Measurements from ENCODE around the gene GAS2L2. TPM values are rescaled to one million over a fixed set of nuclear protein-coding genes. Genes with fewer than 3 reads are reported as not detected.

GAS2L2 gene
- total RNA-seq, 1 donor from 2014 or later: 0.22 TPM

DNA sequence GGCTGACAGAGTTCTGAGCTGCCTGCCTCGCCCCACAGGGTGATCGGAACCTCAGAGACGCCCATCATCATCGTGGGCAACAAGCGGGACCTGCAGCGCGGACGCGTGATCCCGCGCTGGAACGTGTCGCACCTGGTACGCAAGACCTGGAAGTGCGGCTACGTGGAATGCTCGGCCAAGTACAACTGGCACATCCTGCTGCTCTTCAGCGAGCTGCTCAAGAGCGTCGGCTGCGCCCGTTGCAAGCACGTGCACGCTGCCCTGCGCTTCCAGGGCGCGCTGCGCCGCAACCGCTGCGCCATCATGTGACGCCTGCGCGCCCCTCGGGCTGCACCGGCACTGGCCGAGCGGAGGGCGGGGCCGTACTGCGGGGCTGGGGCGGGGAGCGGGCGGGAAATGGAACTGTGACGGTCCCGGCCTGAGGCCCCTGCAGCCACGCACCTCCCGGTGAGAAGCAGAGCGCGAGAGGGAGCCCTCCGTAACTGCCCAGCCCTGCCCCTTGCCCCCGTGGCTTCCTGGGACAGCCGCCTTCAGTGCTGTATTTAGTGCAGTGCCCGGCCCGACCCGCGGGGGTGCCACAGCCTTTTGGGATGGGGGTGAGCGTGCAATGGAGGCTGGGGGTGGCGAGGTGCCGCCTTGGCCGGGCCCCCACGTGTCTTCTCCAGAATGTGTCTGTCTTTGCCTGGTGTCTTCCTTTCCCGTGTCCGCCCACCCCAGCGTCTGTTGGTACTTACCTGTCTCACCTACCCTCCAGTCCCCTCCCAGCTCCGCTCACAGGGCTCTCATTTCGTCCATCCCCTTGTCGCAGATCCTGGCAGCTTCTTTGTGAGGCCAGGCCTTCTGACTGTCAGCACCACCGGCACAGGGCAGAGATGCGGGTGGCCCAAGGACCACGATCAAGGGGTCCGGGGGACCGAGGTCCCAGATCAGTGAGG is 11.8 kb downstream of the GAS2L2 start:
- no peaks in the 10 kb centered on the region for H3K4me1 Mint-ChIP-seq (ENCODE audit: unreplicated experiment)
- H3K4me3 Mint-ChIP-seq: peak overlapping the region; percentile 64
- no peak for DNase-seq (ENCODE audit: extremely low spot score, unreplicated experiment)
- TF ChIP-seq, protein P1, sequence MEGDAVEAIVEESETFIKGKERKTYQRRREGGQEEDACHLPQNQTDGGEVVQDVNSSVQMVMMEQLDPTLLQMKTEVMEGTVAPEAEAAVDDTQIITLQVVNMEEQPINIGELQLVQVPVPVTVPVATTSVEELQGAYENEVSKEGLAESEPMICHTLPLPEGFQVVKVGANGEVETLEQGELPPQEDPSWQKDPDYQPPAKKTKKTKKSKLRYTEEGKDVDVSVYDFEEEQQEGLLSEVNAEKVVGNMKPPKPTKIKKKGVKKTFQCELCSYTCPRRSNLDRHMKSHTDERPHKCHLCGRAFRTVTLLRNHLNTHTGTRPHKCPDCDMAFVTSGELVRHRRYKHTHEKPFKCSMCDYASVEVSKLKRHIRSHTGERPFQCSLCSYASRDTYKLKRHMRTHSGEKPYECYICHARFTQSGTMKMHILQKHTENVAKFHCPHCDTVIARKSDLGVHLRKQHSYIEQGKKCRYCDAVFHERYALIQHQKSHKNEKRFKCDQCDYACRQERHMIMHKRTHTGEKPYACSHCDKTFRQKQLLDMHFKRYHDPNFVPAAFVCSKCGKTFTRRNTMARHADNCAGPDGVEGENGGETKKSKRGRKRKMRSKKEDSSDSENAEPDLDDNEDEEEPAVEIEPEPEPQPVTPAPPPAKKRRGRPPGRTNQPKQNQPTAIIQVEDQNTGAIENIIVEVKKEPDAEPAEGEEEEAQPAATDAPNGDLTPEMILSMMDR (conservative IDR thresholded peaks at IDR 0.05): peak; percentile 29
- H3K27ac Mint-ChIP-seq: no peak overlapping the region
- H3K27me3 Mint-ChIP-seq: peaks cover 40% of the 10 kb centered on the region
- H3K9me3 Mint-ChIP-seq: no peaks in the 10 kb centered on the region
- H3K36me3 Mint-ChIP-seq: peaks cover 7% of the 10 kb centered on the region

DNA sequence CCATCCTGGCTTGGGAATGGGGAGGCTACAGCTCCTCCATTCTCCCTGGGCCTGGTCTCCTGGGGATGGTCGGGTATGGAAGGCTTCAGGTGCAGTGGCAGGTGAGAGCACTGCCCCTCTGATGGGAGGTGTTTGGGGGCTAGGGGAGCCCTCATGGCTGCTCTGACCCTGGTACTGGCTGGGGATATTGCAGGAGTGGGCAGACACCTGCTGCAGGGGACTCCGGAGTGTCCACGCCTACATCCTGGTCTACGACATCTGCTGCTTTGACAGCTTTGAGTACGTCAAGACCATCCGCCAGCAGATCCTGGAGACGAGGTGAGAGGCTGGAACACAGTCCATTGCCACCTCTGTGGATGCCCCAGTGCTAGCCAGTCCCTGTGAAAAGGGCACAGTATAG is 12.8 kb downstream of the GAS2L2 start:
- DNase-seq (ENCODE audit: extremely low spot score, unreplicated experiment): no peak
- peaks cover 40% of the 10 kb centered on the region for H3K27me3 Mint-ChIP-seq
- H3K36me3 Mint-ChIP-seq: peaks cover 7% of the 10 kb centered on the region
- H3K27ac Mint-ChIP-seq: no peak overlapping the region
- no peak overlapping the region for H3K4me3 Mint-ChIP-seq
- H3K4me1 Mint-ChIP-seq (ENCODE audit: unreplicated experiment): no peaks in the 10 kb centered on the region
- TF ChIP-seq, protein P1 (conservative IDR thresholded peaks at IDR 0.05): no peak
- no peaks in the 10 kb centered on the region for H3K9me3 Mint-ChIP-seq

DNA sequence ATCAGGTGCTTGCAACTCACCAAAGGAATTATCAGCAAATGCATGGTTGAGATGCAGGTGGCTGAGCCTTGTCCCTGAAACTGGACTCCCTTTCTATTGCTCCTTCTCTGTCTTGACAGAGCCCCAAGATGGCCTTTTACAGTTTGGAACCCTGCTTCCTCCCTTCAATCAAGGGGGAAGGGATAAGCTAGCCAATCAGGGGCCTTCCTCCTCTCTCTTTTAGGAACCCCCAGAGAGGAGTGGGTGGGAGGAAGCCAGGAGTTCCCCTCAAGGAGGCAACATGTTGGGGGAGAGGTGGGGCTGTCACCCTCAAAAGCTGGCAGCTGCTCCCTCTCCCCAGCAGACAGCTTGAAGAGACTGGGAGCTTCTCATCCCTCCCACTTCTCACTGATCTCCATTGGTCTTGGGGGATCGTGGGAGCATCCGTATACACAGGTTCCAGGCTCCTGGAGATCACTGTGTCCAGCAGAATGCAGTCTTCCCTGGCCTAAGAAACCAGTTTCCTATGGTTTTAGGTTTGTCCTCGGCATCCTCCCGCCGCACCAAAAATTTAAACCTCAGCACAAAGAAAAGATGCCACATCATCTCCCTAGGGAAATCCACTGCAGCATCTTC is 14.4 kb downstream of the GAS2L2 start:
- H3K4me3 Mint-ChIP-seq: no peak overlapping the region
- H3K36me3 Mint-ChIP-seq: peaks cover 7% of the 10 kb centered on the region
- no peak overlapping the region for H3K27ac Mint-ChIP-seq
- TF ChIP-seq, protein P1 (conservative IDR thresholded peaks at IDR 0.05): no peak
- no peaks in the 10 kb centered on the region for H3K4me1 Mint-ChIP-seq (ENCODE audit: unreplicated experiment)
- no peak for DNase-seq (ENCODE audit: extremely low spot score, unreplicated experiment)
- H3K27me3 Mint-ChIP-seq: peaks cover 37% of the 10 kb centered on the region
- H3K9me3 Mint-ChIP-seq: no peaks in the 10 kb centered on the region

DNA sequence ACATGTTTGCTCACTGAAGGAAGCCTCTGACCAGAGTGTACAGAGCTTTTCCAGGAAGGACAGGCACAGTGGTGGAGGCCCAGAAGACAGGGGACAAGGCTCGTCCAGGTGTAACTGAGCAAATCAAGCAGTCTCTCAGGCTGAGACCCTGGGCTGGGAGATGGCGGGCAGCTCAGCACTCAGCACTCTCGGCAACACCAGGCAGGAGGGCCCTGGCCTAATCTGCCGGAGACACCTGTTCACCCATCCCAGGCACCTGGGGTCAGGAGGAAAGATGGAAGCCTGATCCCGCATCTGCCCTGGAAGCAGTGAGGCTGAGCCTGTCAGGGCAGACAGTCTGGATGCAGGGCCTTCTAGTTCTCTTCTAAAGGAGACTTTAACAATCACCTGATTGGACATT is 16.8 kb downstream of the GAS2L2 start:
- TF ChIP-seq, protein P1 (conservative IDR thresholded peaks at IDR 0.05): no peak
- Mint-ChIP-seq H3K4me1 (ENCODE audit: unreplicated experiment) (peaks cover under 1% of the 10 kb centered on the region), H3K36me3 (peaks cover 7% of the 10 kb centered on the region), H3K4me3 (no peak overlapping the region), H3K9me3 (no peaks in the 10 kb centered on the region), H3K27me3 (peaks cover 22% of the 10 kb centered on the region), H3K27ac (no peak overlapping the region)
- no peak for DNase-seq (ENCODE audit: extremely low spot score, unreplicated experiment)

DNA sequence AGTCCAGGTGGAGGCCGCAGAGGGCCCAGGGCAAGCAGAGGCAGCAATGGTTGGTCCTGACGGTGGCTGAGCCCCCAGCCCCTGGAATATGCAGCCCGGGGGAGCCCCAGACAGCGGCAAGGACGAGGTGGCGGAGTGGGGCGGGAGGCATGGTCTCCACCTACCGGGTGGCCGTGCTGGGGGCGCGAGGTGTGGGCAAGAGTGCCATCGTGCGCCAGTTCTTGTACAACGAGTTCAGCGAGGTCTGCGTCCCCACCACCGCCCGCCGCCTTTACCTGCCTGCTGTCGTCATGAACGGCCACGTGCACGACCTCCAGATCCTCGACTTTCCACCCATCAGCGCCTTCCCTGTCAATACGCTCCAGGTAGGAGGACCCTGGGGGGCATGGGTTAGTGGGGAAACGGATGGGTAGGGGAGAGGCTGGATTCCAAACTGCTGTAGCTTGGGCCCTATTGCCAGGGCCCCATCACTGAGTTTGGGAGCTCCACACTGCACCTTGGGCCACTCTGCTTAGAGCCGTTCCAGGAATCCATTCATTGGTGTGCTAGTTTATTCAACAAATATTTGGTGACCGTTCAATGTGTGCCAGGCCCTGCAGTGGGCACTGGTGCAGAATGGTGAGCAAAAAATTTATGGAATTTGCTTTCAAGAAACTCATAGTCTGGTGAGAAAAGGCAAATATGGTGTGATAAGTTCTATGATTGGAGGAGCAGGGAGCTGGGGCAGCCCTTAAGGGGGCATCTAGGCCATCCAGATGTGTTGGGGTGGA is 17.8 kb downstream of the GAS2L2 start:
- DNase-seq (ENCODE audit: extremely low spot score, unreplicated experiment): no peak
- TF ChIP-seq, protein P1 (conservative IDR thresholded peaks at IDR 0.05): no peak
- peaks cover 7% of the 10 kb centered on the region for H3K36me3 Mint-ChIP-seq
- H3K4me1 Mint-ChIP-seq (ENCODE audit: unreplicated experiment): peaks cover 10% of the 10 kb centered on the region
- no peaks in the 10 kb centered on the region for H3K9me3 Mint-ChIP-seq
- H3K4me3 Mint-ChIP-seq: no peak overlapping the region
- peaks cover 23% of the 10 kb centered on the region for H3K27me3 Mint-ChIP-seq
- no peak overlapping the region for H3K27ac Mint-ChIP-seq

Data from type B pancreatic cell (in vitro differentiated cells).